GM04504 (cell line): ENCODE measurements around the gene DNAH1.

ENCODE experiments used
- DNase-seq: peaks from one replicate; pipeline ENCODE4 v3.0.0-alpha.2; 2012; ENCODE audit warnings: low read depth

Gene DNAH1

DNA sequence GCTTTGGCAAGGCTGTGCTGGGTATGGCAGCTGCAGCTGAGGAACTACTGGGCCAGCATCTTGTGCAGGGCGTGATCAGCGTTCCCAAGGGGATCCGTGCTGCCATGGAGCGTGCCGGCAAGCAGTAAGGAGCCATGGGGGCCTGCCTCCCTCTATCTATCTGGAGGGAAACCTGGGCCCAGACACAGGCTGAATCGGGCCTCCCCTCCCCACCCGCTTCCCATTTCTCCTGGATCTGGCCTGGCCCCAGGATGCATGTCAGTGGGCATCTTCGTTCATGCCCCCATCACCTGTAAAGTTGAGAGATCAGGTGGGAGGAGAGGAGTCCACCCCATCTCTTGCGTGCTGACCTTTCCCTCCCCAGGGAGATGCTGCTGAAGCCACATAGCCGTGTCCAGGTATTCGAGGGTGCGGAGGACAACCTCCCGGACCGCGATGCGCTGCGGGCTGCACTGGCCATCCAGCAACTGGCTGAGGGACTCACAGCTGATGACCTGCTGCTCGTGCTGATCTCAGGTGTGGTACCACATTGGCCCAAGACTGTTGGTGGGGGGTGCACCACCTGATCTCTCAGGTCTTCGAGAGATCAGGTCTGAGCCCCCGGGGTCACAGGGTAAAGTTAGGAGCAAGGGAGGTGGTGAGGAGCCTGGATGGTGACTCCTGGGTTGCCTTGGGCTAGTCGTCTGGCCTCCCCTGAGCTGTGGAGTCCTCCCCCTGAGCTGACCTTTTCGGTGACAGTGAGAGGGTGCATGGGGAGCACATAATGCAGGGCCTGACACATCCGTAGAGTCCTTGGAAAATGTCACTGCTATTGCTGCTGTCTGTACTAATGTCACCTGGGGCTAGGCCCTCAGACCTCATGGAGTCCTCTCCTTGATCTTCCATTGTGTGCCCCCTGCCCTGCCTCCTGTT lies 25.3 kb upstream of the DNAH1 start:
- DNase-seq = no peak

DNA sequence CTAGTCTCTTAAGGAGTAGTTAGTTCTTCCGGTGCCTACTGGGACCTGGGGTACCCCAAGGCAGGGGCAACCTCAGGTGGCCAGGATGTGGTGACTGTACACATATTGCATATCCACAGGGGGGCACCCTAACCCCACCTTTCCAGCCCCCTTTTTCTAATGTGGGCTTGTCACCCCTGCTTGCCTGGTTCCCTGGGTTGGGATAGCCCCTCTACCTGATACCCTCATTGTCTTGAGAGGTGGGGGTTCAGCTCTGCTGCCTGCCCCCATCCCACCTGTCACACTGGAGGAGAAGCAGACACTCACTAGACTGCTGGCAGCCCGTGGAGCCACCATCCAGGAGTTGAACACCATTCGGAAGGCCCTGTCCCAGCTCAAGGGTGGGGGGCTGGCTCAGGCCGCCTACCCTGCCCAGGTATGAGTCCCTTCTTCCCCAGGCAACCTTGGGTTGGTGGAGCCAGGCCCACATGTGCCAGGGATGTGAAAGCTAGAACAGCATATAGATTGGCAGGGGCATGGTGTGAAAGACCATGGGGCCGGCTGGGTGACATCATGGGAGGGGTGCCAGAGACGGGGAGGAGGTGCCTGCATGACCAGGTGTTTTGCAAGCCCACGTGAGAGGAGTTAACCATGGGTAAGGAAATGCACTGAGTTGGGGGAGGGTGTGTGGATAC lies 24.5 kb upstream of the DNAH1 start:
- DNase-seq = no peak

DNA sequence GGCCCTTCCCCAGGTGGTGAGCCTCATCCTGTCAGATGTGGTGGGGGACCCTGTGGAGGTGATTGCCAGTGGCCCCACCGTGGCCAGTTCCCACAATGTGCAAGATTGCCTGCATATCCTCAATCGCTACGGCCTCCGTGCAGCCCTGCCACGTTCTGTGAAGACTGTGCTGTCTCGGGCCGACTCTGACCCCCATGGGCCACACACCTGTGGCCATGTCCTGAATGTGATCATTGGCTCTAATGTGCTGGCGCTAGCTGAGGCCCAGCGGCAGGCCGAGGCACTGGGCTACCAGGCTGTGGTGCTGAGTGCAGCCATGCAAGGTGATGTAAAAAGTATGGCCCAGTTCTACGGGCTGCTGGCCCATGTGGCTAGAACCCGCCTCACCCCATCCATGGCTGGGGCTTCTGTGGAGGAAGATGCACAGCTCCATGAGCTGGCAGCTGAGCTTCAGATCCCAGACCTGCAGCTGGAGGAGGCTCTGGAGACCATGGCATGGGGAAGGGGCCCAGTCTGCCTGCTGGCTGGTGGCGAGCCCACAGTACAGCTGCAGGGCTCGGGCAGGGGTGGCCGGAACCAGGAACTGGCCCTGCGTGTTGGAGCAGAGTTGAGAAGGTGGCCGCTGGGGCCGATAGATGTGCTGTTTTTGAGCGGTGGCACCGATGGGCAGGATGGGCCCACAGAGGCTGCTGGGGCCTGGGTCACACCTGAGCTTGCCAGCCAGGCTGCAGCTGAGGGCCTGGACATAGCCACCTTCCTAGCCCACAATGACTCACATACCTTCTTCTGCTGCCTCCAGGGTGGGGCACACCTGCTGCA lies 23.7 kb upstream of the DNAH1 start:
- DNase-seq = no peak

DNA sequence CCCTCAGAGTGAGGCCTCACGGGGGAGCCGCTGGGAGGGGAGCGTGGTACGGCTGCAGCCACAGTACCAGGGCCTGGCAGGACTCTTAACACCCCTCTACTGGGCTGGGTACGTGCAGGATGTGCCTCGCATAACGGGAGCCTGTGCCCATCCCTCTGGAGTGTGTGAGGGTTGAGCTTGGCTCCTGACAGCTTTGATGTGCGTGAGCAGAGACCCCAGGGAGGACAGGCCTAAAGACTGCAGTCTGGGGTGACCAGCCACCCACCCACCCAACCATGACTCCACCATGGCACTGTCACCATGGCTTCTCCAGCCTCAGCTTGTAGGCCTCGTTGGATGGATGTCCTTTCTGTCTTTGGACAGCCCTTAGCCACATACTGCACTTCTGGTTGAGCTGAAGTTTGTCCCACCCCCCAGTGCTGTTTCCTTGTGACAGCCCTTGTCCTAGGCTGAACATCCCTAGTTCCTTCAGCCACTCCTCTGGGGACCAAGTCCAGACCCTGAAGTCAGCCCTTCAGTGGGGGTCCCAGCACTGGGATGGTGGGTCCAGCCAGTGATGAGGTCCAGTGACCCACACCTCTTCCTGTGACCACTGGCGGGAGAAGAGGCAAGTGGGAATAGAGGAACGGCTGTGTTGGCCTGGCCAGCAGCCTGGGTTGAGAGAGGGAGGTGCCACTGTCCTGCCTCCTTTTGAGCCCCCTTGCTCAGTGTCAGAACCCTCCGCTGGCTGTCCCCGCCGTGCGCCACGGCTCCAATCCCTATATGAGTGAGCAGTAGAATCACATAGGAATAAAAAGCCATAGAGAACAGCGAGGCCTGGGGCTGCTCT lies 22.4 kb upstream of the DNAH1 start:
- DNase-seq = no peak

GRCh38 chr3:52294320-52295150 lies 21.6 kb upstream of the DNAH1 start:
- DNase-seq = no peak

GRCh38 chr3:52295671-52296208 lies 20.4 kb upstream of the DNAH1 start:
- no peak for DNase-seq

DNA sequence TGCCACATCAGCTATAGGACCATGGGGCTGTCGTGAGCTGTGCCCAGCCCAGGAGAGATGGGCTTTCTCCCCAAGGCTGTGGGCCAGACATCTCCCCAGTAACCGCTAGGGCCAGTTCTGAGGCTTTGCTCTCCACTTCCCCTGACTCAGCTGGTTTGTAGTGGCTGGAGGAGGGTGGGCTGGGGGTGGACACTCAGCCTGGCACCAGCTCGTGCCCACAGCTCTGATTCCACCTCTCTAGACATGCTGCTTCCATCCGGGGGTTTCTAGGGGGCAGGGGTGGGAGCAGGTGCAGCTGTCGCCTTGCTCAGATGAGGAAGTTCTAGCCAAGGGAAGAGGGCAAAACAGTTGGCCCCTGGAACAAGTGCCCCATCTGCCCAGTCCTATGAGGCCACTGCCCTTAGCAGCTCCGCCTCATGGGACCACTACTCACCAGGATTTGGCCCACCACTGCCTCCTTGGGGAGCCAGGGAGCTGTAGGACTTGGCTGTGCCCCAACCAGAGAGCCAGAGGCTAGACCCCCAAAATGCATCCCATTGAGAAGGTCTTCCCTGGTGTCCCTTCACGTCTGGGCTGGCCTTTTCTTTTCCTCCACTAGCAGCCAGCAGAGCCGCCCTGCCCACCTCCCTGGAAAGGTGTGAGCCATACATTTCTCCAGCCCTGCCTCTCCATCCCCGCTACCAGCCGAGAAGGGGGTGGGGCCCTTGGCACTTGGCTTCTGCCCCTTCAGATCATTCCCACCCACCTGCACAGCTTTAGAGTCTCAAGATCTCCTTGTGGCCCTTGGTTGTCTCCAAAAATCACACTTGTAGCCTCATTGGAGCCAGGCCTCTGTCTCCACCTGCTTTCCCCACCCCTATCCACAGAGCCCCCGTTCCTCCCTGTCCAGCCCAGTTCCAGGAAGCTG lies 18.6 kb upstream of the DNAH1 start:
- no peak for DNase-seq

- DNase-seq = no peak
These were observed 17.7 kb upstream of the DNAH1 start for GRCh38 chr3:52298149-52299098.

- DNase-seq = no peak
These were observed 16.8 kb upstream of the DNAH1 start for GRCh38 chr3:52299247-52299878.

GRCh38 chr3:52299879-52300611 lies 16.1 kb upstream of the DNAH1 start:
- no peak for DNase-seq

DNA sequence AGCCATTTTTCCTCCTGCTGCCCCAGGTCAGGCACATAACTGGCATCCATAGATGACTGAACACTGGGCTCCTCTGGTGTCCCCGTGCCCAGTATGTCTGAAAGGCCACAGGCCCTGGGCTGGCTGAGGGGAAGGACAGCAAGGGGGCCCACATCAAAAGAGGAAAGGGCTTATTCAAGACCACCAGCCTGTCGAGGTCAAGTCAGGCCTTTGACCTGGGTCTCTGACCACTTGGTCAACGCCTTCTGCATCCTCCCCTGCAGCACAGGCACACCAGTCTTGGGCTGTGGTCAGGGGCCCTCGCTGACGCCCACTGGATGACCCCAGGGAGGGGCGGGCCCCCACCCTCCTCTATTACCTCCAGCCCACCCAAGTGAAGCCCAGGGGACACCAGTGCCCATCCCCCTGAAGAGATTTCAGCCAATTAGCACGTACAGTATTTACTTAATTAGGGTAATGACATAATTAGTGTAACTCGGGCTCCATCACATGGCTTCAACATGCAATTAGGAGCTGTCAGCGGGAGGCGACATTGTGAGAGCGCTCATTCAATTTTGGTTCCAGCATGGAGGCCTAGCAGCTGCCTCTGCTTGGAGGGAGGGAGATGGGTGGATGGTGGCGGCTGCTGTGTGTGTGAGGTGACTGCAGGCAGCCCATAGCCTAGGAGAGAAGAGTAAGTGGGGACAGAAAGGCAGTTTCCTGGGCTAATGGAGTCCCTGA lies 13.5 kb upstream of the DNAH1 start:
- DNase-seq = no peak

GRCh38 chr3:52303811-52304210 lies 12.3 kb upstream of the DNAH1 start:
- no peak for DNase-seq

- DNase-seq = no peak
These were observed 10.2 kb upstream of the DNAH1 start for GRCh38 chr3:52305926-52306325.

DNA sequence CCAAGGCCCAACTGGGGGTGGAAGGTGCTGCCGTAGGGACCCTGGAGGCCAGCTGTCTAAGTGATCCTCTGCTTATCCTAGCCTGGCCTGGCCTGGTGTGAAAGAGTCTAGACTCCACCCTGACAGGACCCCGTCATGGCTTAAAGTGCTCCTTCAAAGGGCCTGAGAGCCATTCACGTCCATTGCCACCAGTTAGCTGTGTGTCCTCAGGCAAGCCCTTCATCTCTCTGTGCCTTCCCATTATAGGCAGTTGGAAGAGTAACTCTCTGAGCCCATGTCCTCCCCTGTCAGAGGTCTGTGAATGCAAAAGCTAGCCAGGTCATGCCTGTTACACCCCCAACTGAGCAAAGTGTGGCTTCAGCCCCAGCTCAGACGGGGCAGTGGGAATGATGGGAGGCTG lies 9.1 kb upstream of the DNAH1 start:
- DNase-seq = no peak

GRCh38 chr3:52308308-52308707 lies 7.8 kb upstream of the DNAH1 start:
- DNase-seq = no peak

DNA sequence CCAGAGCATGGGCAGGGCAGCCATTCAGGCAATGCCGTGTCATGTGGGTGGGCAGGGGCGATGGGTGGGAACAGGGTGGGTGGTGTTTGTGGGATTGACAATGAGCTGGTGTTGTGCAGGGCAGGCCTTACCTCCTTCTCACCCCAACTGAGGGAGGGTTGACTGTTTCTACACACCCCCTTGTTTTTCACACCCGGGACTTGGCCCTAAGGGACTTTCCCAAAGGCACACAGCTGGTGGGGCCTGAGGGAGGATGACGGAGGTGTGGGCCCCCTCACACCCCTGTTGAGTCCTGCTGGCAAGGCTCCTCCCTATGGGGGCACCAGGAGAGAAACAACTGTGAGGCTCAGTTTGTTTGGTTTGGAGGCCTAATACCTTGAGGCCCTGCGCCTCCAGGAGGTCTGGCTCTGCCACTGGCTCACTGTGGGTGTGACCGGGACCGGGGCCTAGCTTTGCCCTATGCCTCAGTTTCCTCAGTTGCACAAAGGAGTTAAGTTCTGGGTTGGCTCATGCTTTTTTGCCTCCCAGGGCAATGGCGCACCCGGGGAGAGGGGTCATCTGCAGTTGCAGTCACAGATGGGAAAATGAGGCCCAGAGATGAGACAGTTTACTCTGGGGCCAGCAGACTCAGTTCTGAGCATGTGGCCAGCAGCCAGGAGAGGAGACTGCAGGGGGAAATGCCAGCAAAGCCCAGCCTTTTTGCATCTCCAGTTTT lies 5.1 kb upstream of the DNAH1 start:
- DNase-seq = no peak
